Right lobe of liver (tissue), 6 donors: ENCODE results near the gene ETFA. TPM values are rescaled to one million over a fixed set of nuclear protein-coding genes. Genes with fewer than 3 reads are reported as not detected.

Experiments used
- ATAC-seq, 4 donors: fragments of 200-7000 bp; cut with Tn5 transposase; one replicate each; pipeline ENCODE4 v1.9.1; 2020; ENCODE audit warnings: mild to moderate bottlenecking in 4 of 4, moderate library complexity in 4 of 4
- DNase-seq, 3 donors: peaks; one replicate each; pipeline ENCODE4 v3.0.0-alpha.2; 2020
- H3K27ac ChIP-seq, 3 donors: fragments of 200-600 bp; one replicate each; pipeline ENCODE4 v1.8.0; 2022
- H3K27me3 ChIP-seq, 2 donors: fragments of 200-600 bp; one replicate each; pipeline ENCODE4 v1.8.0; 2022
- H3K36me3 ChIP-seq, 4 donors: fragments of 200-600 bp; sonication (generic) in 1 of 4; one replicate each; pipeline versions ENCODE4 v1.5.1 to v1.8.0; 2017 to 2022; ENCODE audit warnings: control low read depth in 1 of 4
- H3K4me1 ChIP-seq, 4 donors: fragments of 200-600 bp; sonication (generic) in 1 of 4; one replicate each; pipeline versions ENCODE4 v1.5.1 to v1.8.0; 2017 to 2022; ENCODE audit warnings: control low read depth in 1 of 4
- H3K4me3 ChIP-seq, 3 donors: fragments of 200-600 bp; one replicate each; pipeline ENCODE4 v1.8.0; 2022
- H3K9me3 ChIP-seq, 4 donors: fragments of 200-600 bp; sonication (generic) in 1 of 4; one replicate each; pipeline versions ENCODE4 v1.5.1 to v1.8.0; 2017 to 2022; ENCODE audit warnings: control low read depth in 1 of 4
- CTCF ChIP-seq, 4 donors: fragments of 200-600 bp in 3 of 4; fragments of 450-650 bp in 1 of 4; IDR thresholded peaks; one replicate each; pipeline versions ENCODE4 v1.5.1 to v1.8.0; 2016 to 2022; ENCODE audit warnings: antibody characterized with exemption in 4 of 4, mild to moderate bottlenecking in 2 of 4
- POLR2A ChIP-seq: fragments of 450-650 bp; IDR thresholded peaks from one replicate; pipeline ENCODE4 v1.6.1; 2017; ENCODE audit warnings: antibody characterized with exemption, mild to moderate bottlenecking
- WGBS: methylation state at CpG from one replicate; pipeline ENCODE4 v1.1.6; 2018; ENCODE audit warnings: low coverage, low lambda C conversion rate; ENCODE audit not compliant: insufficient coverage; ENCODE audit errors: missing lambda C conversion rate; 5-methylcytosine and 5-hydroxymethylcytosine counted together
- intact Hi-C, 2 donors: fragments of 100-400 bp; cut with DNase I; formaldehyde crosslinking; loops; one replicate each; pipeline versions ENCODE4 v1.11.2 to v1.14.1; 2022
- total RNA-seq, 6 experiments: library from RNA; depleted of rRNA in 2 of 6; stranded (reverse); fragments of >200 nt in 2 of 6; fragmentation: NEBNext Ultra II Directional in 3 of 6; extraction: Animal tissue kit (Norgen Biotek cat#: 25700) in 3 of 6; gene quantifications; one replicate each; pipeline versions ENCODE4 v1.1.0 to v1.2.4, GENCODE V29; 2016 to 2023
- donor health status: DM: no; HTN: yes; CAD: no.
- donor health status: DM: no; HTN: no; CAD: no.
- donor health status: DM: no; HTN: no; CAD: no.
- donor health status: DM: no; HTN: yes; CAD: no.
- donor health status: DM: no; HTN: yes; CAD: no.

The ETFA gene
- total RNA-seq, 6 experiments from 2014 or later = 208 to 302 (median 274) TPM

GRCh38 chr15:76217029-76217881 is 94.0 kb downstream of the ETFA start:
- Histone ChIP-seq H3K27ac (no peak overlapping the region), H3K4me3 (no peak overlapping the region), H3K36me3 (peaks cover 0 to 38% (median 21%) of the 10 kb centered on the region in 4 donors), H3K9me3 (no peaks in the 10 kb centered on the region), H3K27me3 (no peaks in the 10 kb centered on the region), H3K4me1 (no peaks in the 10 kb centered on the region)
- WGBS = 83% methylated on average over 6 of the region's 7 CpGs
- intact Hi-C loops = no loop called here
- ATAC-seq = no peak
- no peak for DNase-seq
- no peak for TF ChIP-seq CTCF (IDR thresholded peaks at IDR 0.05)
- no peak for TF ChIP-seq POLR2A

GRCh38 chr15:76215634-76216033 is 95.6 kb downstream of the ETFA start:
- DNase-seq (no peak), ATAC-seq (no peak)
- no peaks in the 10 kb centered on the region for H3K4me1 ChIP-seq
- no peaks in the 10 kb centered on the region for H3K27me3 ChIP-seq
- peaks cover 0 to 52% (median 28%) of the 10 kb centered on the region in 4 donors for H3K36me3 ChIP-seq
- WGBS = 92% methylated on average over 1 of the region's 1 CpG
- H3K9me3 ChIP-seq = no peaks in the 10 kb centered on the region
- intact Hi-C loops = no loop called here
- no peak overlapping the region for H3K27ac ChIP-seq
- TF ChIP-seq POLR2A (no peak), CTCF (IDR thresholded peaks at IDR 0.05) (no peak)
- H3K4me3 ChIP-seq = no peak overlapping the region

GRCh38 chr15:76209942-76210341 is 101.3 kb downstream of the ETFA start:
- TF ChIP-seq CTCF (IDR thresholded peaks at IDR 0.05) (no peak), POLR2A (no peak)
- H3K27me3 ChIP-seq = no peaks in the 10 kb centered on the region
- WGBS = 67% methylated on average over 1 of the region's 3 CpGs
- ATAC-seq = no peak
- no peak for DNase-seq
- no peak overlapping the region for H3K27ac ChIP-seq
- H3K9me3 ChIP-seq = no peaks in the 10 kb centered on the region
- no peak overlapping the region for H3K4me3 ChIP-seq
- H3K4me1 ChIP-seq = no peaks in the 10 kb centered on the region
- H3K36me3 ChIP-seq = peaks cover 0 to 41% (median 26%) of the 10 kb centered on the region in 4 donors
- intact Hi-C loops = no loop called here

GRCh38 chr15:76209523-76209922 is 101.7 kb downstream of the ETFA start:
- Histone ChIP-seq H3K4me1 (no peaks in the 10 kb centered on the region), H3K4me3 (no peak overlapping the region), H3K27me3 (no peaks in the 10 kb centered on the region), H3K27ac (no peak overlapping the region), H3K9me3 (no peaks in the 10 kb centered on the region), H3K36me3 (peaks cover 0 to 37% (median 24%) of the 10 kb centered on the region in 4 donors)
- no peak for DNase-seq
- intact Hi-C loops = no loop called here
- TF ChIP-seq POLR2A (no peak), CTCF (IDR thresholded peaks at IDR 0.05) (no peak)
- ATAC-seq = no peak
- WGBS = no CpG with 5 or more reads among the region's 1 CpG
